HG03066 (cell line): Measurements from ENCODE around the gene BAHD1.

Experiments
- ATAC-seq: cut with Tn5 transposase; IDR thresholded peaks from one replicate; pipeline ENCODE4 v1.9.1; 2021; ENCODE audit warnings: low read depth; ENCODE audit not compliant: unreplicated experiment

BAHD1 gene

DNA sequence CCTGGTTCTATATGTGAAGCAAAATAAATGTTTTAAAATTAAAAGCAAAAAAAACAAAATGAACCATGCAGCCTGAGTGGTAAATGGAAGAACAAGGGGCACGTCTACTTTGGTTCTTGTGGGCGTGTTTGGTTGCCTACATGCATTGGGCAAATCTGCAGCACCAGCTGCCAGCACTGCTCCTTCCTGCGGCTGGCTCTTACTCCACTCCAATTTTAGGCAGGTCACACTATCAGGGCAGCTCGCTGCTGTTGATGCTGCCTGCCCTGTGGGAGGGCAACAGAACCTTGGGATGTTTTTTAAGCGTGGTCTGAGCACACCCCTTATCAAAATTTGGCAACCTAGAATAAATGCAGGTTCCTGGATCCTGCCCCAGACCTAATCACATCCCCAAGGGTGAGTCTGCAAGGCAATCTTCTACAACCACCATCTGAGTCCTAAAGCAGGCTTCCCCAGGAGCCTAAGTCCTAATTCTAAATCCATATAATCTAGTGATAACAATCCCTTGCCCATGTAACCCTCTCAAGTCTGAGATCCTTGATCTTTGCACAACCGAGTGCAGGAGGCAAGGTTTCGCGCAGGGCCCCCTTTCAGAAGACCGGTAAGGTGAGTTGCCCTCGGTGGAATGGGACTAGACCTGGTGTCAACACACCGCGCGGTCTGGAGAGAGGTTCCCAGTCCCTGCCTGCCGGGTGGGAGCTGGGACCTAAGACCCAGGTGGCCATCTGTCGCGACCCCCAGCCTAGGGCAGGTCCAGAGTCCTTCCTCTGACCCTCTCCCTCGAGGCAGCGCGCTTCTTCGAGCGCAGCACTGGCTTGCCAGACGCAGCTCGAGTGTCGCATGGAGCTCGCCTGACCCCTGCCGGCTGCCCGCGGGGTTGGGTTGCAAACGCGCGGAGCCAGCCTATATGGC is 19.3 kb upstream of the BAHD1 start:
- no peak for ATAC-seq

DNA sequence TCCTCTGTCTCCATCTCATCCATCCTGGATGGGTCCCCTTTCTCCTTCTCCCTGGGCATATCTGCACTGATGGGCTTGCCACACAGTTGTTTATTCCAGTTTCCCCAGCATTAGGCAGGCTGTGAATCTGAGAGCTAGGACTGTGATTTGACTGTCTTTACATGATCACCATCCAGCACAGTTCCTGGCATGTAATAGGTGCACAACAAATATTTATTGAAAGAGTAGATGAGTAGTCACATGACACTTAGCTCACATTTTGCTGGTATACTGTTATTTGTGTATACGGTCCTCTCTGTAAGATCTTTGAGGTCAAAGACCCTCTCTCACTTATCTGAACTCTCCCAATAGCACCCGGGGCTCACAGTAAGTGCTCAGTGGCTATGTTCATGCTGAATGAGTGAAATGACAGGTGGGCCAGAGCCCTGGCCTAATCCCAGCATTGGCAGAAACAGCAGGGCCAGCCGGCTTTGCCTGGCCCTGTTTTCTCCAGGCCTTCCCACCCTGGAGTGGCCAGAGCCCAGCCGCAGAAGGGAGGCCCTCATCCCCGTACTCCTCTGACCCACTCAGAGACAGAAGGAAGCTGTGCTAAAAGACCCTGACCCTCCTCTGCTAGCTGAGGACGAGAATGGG is 16.2 kb upstream of the BAHD1 start:
- ATAC-seq: no peak

GRCh38 chr15:40425681-40426080 is 15.1 kb upstream of the BAHD1 start:
- no peak for ATAC-seq

- ATAC-seq: no peak
These were observed 13.6 kb upstream of the BAHD1 start for GRCh38 chr15:40427188-40427587.

- no peak for ATAC-seq
These were observed 12.6 kb upstream of the BAHD1 start for GRCh38 chr15:40428185-40428584.

DNA sequence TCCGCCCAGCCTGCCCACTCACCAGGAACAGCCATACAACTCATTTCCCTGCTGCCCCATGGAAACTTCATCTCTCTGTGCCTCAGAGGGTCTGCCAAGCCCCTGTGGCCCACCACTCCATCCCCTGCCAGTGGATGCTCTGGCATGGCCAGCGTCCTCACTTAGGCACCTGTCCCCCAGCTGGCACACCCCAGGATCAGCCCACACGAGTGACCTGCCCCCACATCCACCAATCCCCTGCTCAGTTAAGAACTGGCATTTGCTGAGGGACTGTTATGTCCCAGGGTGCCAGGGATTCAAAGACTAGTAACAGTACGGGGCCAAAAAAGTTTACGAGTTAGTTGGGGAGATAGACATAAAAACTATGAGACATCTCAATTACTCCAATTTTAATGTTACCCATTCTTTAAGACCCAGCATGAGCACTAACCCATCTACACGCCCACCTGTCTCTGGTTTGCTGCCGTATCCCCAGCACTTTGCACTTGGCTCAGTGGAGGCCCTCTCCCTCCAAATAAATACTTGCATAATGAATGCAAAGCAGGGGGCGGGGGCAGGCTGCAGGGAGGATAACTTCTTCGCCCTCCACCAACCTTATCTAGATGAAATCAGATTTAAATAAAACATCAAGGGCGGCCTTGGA is 11.6 kb upstream of the BAHD1 start:
- no peak for ATAC-seq

DNA sequence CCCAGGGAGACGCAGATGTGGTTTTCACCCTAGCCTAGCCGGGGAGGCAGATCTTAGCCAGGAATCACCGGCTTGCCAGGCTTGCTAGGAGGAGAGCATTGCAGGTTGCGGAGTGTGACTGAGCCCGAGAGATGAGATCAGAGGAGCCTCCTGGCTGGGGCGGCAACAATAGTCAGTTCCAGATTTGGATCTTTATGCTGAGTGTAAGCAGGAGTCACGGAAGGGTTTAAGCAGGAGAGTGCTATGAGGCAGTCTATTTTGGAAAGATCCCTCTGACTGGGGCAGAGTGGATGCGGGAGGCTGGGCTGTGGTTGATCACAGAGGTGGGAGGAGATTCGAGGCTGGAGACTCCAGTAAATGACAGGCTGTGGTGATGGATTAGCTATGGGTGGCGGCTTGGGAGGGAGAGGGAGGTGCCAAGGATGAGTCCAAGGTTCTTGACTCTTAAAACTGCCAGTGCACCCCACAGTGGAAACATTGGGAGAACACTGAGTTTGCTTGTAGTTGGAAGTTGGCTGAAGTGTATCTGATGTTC is 10.4 kb upstream of the BAHD1 start:
- ATAC-seq: no peak

- ATAC-seq: no peak
These were observed 5.6 kb upstream of the BAHD1 start for GRCh38 chr15:40435023-40435709.

GRCh38 chr15:40435710-40436089 is 5.1 kb upstream of the BAHD1 start:
- no peak for ATAC-seq

DNA sequence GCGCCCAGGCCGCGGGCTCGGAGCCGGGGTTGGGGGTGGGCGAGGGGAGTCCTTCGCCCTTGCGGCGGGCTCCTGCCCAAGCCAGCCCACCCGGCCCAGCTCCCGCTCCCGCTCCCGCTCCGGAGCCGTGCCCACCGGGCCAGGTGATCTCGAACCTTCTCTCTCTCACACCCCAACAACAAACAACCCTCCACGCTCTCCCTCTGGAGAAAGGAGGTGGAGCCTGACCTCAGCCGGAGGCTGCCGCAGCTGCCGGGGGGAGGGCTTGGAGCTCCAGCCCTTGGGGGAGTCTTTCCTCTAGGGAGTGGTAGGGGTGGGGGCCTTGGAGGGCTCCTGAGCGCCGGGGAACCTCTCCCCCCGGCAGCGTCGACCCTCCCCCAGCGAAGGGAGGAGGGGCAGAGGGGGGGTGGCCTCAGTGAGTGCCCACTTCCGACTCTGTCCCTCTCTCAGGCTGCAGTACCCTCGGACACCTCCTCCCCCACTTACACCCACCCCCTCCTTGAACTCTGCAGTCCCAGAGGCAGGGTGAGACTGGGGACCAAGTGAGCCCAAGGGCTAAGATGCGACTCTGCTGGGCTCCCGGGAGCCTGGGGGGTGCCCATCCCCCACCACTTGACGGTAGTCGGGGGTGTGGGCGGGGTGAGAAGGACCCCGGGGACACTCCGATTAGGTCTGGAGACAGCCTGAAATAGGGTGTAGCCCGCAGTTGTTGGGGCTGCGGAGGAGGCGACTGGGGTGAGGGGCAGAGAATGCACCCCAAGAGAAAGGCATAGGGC is 4.4 kb upstream of the BAHD1 start:
- ATAC-seq: no peak

DNA sequence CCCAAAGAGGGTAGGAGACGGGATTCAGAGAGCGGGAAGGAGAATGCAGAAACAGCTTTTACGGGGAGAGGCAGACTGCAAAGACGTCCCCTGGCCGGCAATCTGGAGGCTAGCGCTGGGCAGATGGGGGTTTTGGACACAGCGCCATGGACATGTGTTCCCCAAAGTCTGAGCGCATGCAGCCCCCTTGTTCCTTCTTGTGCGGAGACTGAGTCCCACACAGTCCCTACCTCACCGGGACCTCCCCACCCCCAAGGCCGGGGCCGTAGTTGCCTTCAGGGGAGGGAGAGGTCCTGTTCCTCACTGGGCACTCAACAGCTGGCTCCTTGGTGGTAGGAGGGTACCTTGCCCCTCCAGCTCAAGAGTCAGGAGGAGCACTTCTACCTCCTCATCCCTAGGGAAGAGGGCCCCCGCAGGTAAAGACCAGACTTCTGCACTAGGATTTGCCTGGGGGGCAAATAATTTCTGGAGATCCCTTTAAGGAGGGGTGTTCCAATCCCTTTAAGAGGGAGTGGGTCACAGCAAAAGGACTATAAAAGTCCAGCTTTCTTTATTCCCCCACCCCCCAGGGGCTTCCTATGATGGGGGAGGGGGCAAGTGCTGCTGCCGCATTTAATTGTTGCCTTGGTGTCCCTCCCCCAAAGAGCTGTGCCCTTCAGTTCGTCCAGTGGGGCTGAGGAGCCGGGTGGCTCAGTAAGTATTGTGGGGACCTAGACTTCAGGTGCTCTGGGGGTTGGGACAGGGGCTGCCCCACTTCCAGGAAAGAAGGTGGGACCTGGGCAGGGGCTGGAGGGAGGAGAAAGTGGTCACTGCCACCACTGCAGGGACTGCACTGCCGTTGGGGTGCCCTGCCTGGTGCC is 3.6 kb upstream of the BAHD1 start:
- no peak for ATAC-seq

DNA sequence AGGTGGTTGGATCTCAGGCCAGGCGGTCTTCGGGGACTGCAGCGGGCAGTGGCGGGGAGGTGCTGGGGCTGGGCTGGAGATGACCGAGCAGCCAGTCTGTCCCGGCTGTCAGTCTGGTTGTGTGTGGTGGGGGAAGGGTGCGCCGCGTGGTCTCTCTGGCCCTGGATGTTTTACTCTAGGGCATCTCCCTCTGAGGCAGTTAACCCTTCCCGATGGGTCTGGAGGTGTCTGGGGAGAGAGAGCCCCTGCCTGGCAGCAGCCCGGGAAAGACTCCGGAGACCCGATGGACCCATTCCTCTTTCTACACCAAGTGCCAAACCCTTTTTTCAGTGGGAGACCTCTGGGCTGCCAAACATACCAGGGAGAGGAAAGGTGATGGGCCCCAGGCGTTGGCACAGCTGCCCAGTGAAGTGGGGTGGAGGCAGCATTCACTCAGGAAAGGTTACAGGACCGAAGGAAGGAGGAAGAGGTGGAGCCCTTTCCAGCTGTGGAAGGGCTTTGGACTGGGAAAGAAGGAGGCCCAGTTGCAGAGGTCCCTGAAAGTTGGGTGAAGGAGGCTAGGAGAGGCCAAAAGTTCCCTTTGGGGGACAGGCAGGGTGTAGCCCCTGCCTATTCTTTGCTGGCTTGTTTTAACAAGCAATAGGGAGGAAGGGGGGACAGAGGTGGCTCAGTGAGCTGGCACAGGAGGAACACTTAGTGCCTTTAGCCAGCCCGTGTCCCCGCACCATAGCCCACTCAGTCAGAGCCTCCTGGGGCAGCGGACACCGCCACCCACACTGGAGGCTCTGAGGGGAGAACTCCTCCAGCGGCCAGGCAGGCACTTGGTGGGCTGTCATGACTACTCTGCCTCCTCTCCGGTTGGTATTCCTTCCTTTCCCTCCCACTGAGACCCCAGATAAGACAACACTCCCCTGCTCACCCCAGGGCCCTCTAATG is 2.7 kb upstream of the BAHD1 start:
- no peak for ATAC-seq

GRCh38 chr15:40438712-40439111 is 2.0 kb upstream of the BAHD1 start:
- no peak for ATAC-seq

DNA sequence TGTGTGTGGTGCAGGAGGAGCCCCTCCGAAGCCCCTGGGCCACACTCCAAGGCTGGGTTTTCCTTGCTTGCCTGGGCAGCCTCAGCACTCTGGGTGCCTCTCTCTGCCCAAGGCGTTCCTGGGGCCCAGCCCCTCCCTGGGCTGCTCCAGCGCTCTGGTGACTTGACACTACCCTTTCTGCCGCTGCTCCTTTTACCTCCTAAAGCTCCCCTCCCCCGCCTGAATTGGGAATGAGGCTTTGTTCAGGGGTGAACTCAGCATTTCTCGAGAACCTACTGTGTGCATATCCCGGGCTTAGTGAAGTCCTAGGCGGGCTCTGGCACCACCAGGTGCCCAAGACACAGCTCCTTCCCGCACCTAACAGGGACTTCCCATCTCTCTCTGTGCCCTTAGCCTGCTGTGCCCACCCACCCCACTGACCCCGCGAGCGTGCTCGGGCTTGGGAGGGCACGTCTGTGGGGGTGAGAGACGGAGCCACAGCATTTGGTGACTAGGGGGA is 1.2 kb upstream of the BAHD1 start:
- no peak for ATAC-seq

GRCh38 chr15:40439960-40440742 is 602 bp upstream of the BAHD1 start:
- ATAC-seq: no peak

- no peak for ATAC-seq
These were observed 1.1 kb downstream of the BAHD1 start for GRCh38 chr15:40441565-40442531.
